Loucy (cell line): ENCODE data around the gene COL4A3.

Experiments
- H2AFZ ChIP-seq: fragments of 200-600 bp; sonication (generic); 2 replicates; pipeline ENCODE4 v1.6.0; 2016; ENCODE audit warnings: antibody characterized with exemption, mild to moderate bottlenecking, low read length, moderate library complexity
- H3F3A ChIP-seq: fragments of 200-600 bp; 2 replicates; pipeline ENCODE4 v1.6.0; 2016; ENCODE audit warnings: antibody characterized with exemption, low read depth, mild to moderate bottlenecking
- H3K27me3 ChIP-seq: fragments of 200-600 bp; sonication (generic); 2 replicates; pipeline ENCODE4 v1.6.1; 2014; ENCODE audit warnings: low read length, mild to moderate bottlenecking; ENCODE audit not compliant: insufficient read depth, poor library complexity, severe bottlenecking
- H3K36me3 ChIP-seq: fragments of 200-600 bp; sonication (generic); 2 replicates; pipeline ENCODE4 v1.6.1; 2016; ENCODE audit warnings: low read length; ENCODE audit not compliant: insufficient read depth
- H3K4me1 ChIP-seq: fragments of 200-600 bp; sonication (generic); 2 replicates; pipeline ENCODE4 v1.5.1; 2014; ENCODE audit warnings: low read length, mild to moderate bottlenecking; ENCODE audit not compliant: insufficient read depth, poor library complexity, severe bottlenecking
- H3K4me2 ChIP-seq: fragments of 200-600 bp; sonication (generic); 2 replicates; pipeline ENCODE4 v1.6.0; 2014; ENCODE audit warnings: antibody characterized with exemption, low read length, low read depth, mild to moderate bottlenecking; ENCODE audit not compliant: poor library complexity, severe bottlenecking
- H3K4me3 ChIP-seq: fragments of 200-600 bp; sonication (generic); 2 replicates; pipeline ENCODE4 v1.5.1; 2014; ENCODE audit warnings: low read length, mild to moderate bottlenecking, mixed read lengths; ENCODE audit not compliant: poor library complexity, severe bottlenecking
- H3K79me2 ChIP-seq: fragments of 200-600 bp; sonication (generic); 2 replicates; pipeline ENCODE4 v1.6.1; 2014; ENCODE audit warnings: low read length; ENCODE audit not compliant: insufficient read depth
- H3K9ac ChIP-seq: fragments of 200-600 bp; sonication (generic); 2 replicates; pipeline ENCODE4 v1.6.0; 2014; ENCODE audit warnings: mild to moderate bottlenecking, low read depth, low read length, moderate library complexity; ENCODE audit not compliant: poor library complexity, severe bottlenecking
- H3K9me2 ChIP-seq: fragments of 200-600 bp; sonication (generic); replicated peaks from 2 replicates; pipeline ENCODE4 v1.6.1; 2016; ENCODE audit warnings: low read depth, low read length, mixed read lengths
- H3K9me3 ChIP-seq: fragments of 200-600 bp; sonication (generic); 2 replicates; pipeline ENCODE4 v1.6.1; 2014; ENCODE audit warnings: mild to moderate bottlenecking, antibody characterized with exemption, low read length, low read depth; ENCODE audit not compliant: insufficient read depth
- H4K20me1 ChIP-seq: fragments of 200-600 bp; sonication (generic); 2 replicates; pipeline ENCODE4 v1.6.0; 2014; ENCODE audit warnings: antibody characterized with exemption, low read length, mild to moderate bottlenecking; ENCODE audit not compliant: insufficient read depth, poor library complexity, severe bottlenecking
- CTCF ChIP-seq: fragments of 200-600 bp; sonication (generic); conservative IDR thresholded peaks from 2 replicates; pipeline ENCODE4 v1.5.1; 2014; ENCODE audit warnings: mild to moderate bottlenecking, antibody characterized with exemption, low read length
- EZH2phosphoT487 ChIP-seq: fragments of 200-600 bp; IDR thresholded peaks from 2 replicates; pipeline ENCODE4 v1.6.1; 2018; ENCODE audit warnings: antibody characterized with exemption, mild to moderate bottlenecking, moderate library complexity, borderline replicate concordance

COL4A3 gene

GRCh38 chr2:227337442-227337841 lies 173.0 kb downstream of the COL4A3 start:
- TF ChIP-seq CTCF: no peak
- Histone ChIP-seq H3K9me2 (no peaks in the 10 kb centered on the region), H3K9ac (no peak overlapping the region), H3K9me3 (no peaks in the 10 kb centered on the region), H3K36me3 (peaks cover 35% of the 10 kb centered on the region; the same call in 1 of the 2 replicates), H3K27me3 (no peaks in the 10 kb centered on the region), H3F3A (no peaks in the 10 kb centered on the region), H3K4me1 (peaks cover 14% of the 10 kb centered on the region), H4K20me1 (peaks cover 7% of the 10 kb centered on the region), H3K4me3 (no peak overlapping the region), H3K79me2 (peaks cover 20% of the 10 kb centered on the region), H2AFZ (no peak overlapping the region), H3K4me2 (no peak overlapping the region)

GRCh38 chr2:227339098-227339599 lies 174.7 kb downstream of the COL4A3 start:
- Histone ChIP-seq H3K4me3 (no peak overlapping the region), H3K4me2 (no peak overlapping the region), H3K9me2 (no peaks in the 10 kb centered on the region), H3K79me2 (peaks cover 5% of the 10 kb centered on the region; the same call in 1 of the 2 replicates), H3K27me3 (no peaks in the 10 kb centered on the region), H4K20me1 (no peaks in the 10 kb centered on the region), H3F3A (no peaks in the 10 kb centered on the region), H2AFZ (no peak overlapping the region), H3K9me3 (no peaks in the 10 kb centered on the region), H3K9ac (no peak overlapping the region), H3K36me3 (peaks cover 25% of the 10 kb centered on the region; the same call in 1 of the 2 replicates), H3K4me1 (peaks cover 4% of the 10 kb centered on the region)
- TF ChIP-seq EZH2phosphoT487 (no peak), CTCF (no peak)

GRCh38 chr2:227340106-227340505 lies 175.7 kb downstream of the COL4A3 start:
- H3K9me3 ChIP-seq: no peaks in the 10 kb centered on the region
- H3K4me3 ChIP-seq: no peak overlapping the region
- no peak overlapping the region for H3K4me2 ChIP-seq
- peaks cover 9% of the 10 kb centered on the region for H3K4me1 ChIP-seq
- no peak overlapping the region for H2AFZ ChIP-seq
- peaks cover 16% of the 10 kb centered on the region; the same call in 1 of the 2 replicates for H3K36me3 ChIP-seq
- TF ChIP-seq EZH2phosphoT487 (no peak), CTCF (no peak)
- no peak overlapping the region for H3K9ac ChIP-seq
- no peaks in the 10 kb centered on the region for H4K20me1 ChIP-seq
- H3F3A ChIP-seq: no peaks in the 10 kb centered on the region
- H3K9me2 ChIP-seq: no peaks in the 10 kb centered on the region
- no peaks in the 10 kb centered on the region for H3K27me3 ChIP-seq
- no peaks in the 10 kb centered on the region for H3K79me2 ChIP-seq
